ENCODE data around the gene APAF1. TPM values are rescaled to one million over a fixed set of nuclear protein-coding genes. Genes with fewer than 3 reads are reported as not detected.

Gene APAF1
- total RNA-seq, 2 experiments from 2014 or later = 14.7 to 28.6 TPM

GRCh38 chr12:98698603-98699463 lies 53.7 kb downstream of the APAF1 start:
- TF ChIP-seq CTCF (conservative IDR thresholded peaks at IDR 0.05; ENCODE audit: low read length) (peak; percentile 83), EZH2phosphoT487 (IDR thresholded peaks at IDR 0.05; ENCODE audit: borderline replicate concordance, low read depth, low read length) (no peak)
- Histone ChIP-seq H3K9me2 (ENCODE audit: insufficient read depth, low read length) (no peaks in the 10 kb centered on the region), H4K20me1 (ENCODE audit: insufficient read depth, low read length) (no peaks in the 10 kb centered on the region), H2AFZ (ENCODE audit: low read length) (peak overlapping the region; percentile 20; the same call in 1 of the 2 replicates), H3K4me3 (ENCODE audit: low read depth, low read length, poor library complexity, severe bottlenecking) (no peak overlapping the region), H3K9me3 (ENCODE audit: low read length) (no peaks in the 10 kb centered on the region), H3K27ac (ENCODE audit: low read depth, low read length, poor library complexity, severe bottlenecking) (no peak overlapping the region), H3K36me3 (ENCODE audit: insufficient read depth, low read length) (peaks cover 39% of the 10 kb centered on the region), H3K4me2 (ENCODE audit: low read length) (no peak overlapping the region), H3K4me1 (ENCODE audit: insufficient read depth, low read length, poor library complexity, severe bottlenecking) (no peaks in the 10 kb centered on the region), H3K79me2 (ENCODE audit: insufficient read depth, low read depth, low read length) (no peaks in the 10 kb centered on the region)
- intact Hi-C loops (cut with micrococcal nuclease; ENCODE audit: unreplicated experiment) = loop anchor here (2.0 kb wide), 1 partner anchor 300 kb away; no protein-coding TSS in a partner anchor
- CTCF ChIA-PET (ENCODE audit: unreplicated experiment) = no interaction called here
- POLR2A ChIA-PET = no interaction called here
- DNase-seq (ENCODE audit: low spot score) = peak; percentile 68
- no TSS peak for BruUV-seq (replicated peaks)

- TF ChIP-seq CTCF (conservative IDR thresholded peaks at IDR 0.05; ENCODE audit: low read length) (no peak), EZH2phosphoT487 (IDR thresholded peaks at IDR 0.05; ENCODE audit: borderline replicate concordance, low read depth, low read length) (no peak)
- H3K79me2 ChIP-seq (ENCODE audit: insufficient read depth, low read depth, low read length) = no peaks in the 10 kb centered on the region
- no peak overlapping the region for H2AFZ ChIP-seq (ENCODE audit: low read length)
- no peak overlapping the region for H3K4me3 ChIP-seq (ENCODE audit: low read depth, low read length, poor library complexity, severe bottlenecking)
- H3K4me2 ChIP-seq (ENCODE audit: low read length) = no peak overlapping the region
- intact Hi-C loops (cut with micrococcal nuclease; ENCODE audit: unreplicated experiment) = loop anchor here (2.0 kb wide), 1 partner anchor 299 kb away; no protein-coding TSS in a partner anchor
- no peaks in the 10 kb centered on the region for H3K4me1 ChIP-seq (ENCODE audit: insufficient read depth, low read length, poor library complexity, severe bottlenecking)
- H3K36me3 ChIP-seq (ENCODE audit: insufficient read depth, low read length) = peaks cover 39% of the 10 kb centered on the region
- BruUV-seq (replicated peaks) = no TSS peak
- POLR2A ChIA-PET = no interaction called here
- H4K20me1 ChIP-seq (ENCODE audit: insufficient read depth, low read length) = no peaks in the 10 kb centered on the region
- CTCF ChIA-PET (ENCODE audit: unreplicated experiment) = no interaction called here
- H3K9me3 ChIP-seq (ENCODE audit: low read length) = no peaks in the 10 kb centered on the region
- H3K9me2 ChIP-seq (ENCODE audit: insufficient read depth, low read length) = no peaks in the 10 kb centered on the region
- no peak for DNase-seq (ENCODE audit: low spot score)
- H3K27ac ChIP-seq (ENCODE audit: low read depth, low read length, poor library complexity, severe bottlenecking) = no peak overlapping the region
Measured at GRCh38 chr12:98699586-98699985, 54.5 kb downstream of the APAF1 start.

- no peak for DNase-seq (ENCODE audit: low spot score)
- no peak overlapping the region for H3K27ac ChIP-seq (ENCODE audit: low read depth, low read length, poor library complexity, severe bottlenecking)
- no peak overlapping the region for H3K4me2 ChIP-seq (ENCODE audit: low read length)
- CTCF ChIA-PET (ENCODE audit: unreplicated experiment) = no interaction called here
- no TSS peak for BruUV-seq (replicated peaks)
- POLR2A ChIA-PET = no interaction called here
- H3K9me2 ChIP-seq (ENCODE audit: insufficient read depth, low read length) = no peaks in the 10 kb centered on the region
- H3K9me3 ChIP-seq (ENCODE audit: low read length) = no peaks in the 10 kb centered on the region
- no peak overlapping the region for H3K4me3 ChIP-seq (ENCODE audit: low read depth, low read length, poor library complexity, severe bottlenecking)
- H3K4me1 ChIP-seq (ENCODE audit: insufficient read depth, low read length, poor library complexity, severe bottlenecking) = no peaks in the 10 kb centered on the region
- TF ChIP-seq EZH2phosphoT487 (IDR thresholded peaks at IDR 0.05; ENCODE audit: borderline replicate concordance, low read depth, low read length) (no peak), CTCF (conservative IDR thresholded peaks at IDR 0.05; ENCODE audit: low read length) (no peak)
- H3K36me3 ChIP-seq (ENCODE audit: insufficient read depth, low read length) = peaks cover 32% of the 10 kb centered on the region
- H2AFZ ChIP-seq (ENCODE audit: low read length) = no peak overlapping the region
- no peaks in the 10 kb centered on the region for H3K79me2 ChIP-seq (ENCODE audit: insufficient read depth, low read depth, low read length)
- no peaks in the 10 kb centered on the region for H4K20me1 ChIP-seq (ENCODE audit: insufficient read depth, low read length)
- intact Hi-C loops (cut with micrococcal nuclease; ENCODE audit: unreplicated experiment) = no loop called here
Measured at GRCh38 chr12:98701166-98701565, 56.1 kb downstream of the APAF1 start.

Data from OCI-LY7 (cell line).